MM.1S (cell line): ENCODE data around the gene DMPK.

Source experiments
- DNase-seq: peaks from one replicate; pipeline ENCODE4 v3.0.0-alpha.2; 2015
- H2AFZ ChIP-seq: fragments of 300-600 bp; sonication (generic); 2 replicates; pipeline ENCODE4 v1.6.0; 2016; ENCODE audit warnings: antibody characterized with exemption, low read length
- H3F3A ChIP-seq: fragments of 300-600 bp; sonication (generic); 2 replicates; pipeline ENCODE4 v1.6.1; 2016; ENCODE audit warnings: mild to moderate bottlenecking, antibody characterized with exemption, low read length, moderate library complexity, mixed read lengths; ENCODE audit not compliant: insufficient read depth
- H3K27ac ChIP-seq: fragments of 300-600 bp; sonication (generic); 2 replicates; pipeline ENCODE4 v1.5.1; 2016; ENCODE audit warnings: mild to moderate bottlenecking, low read length
- H3K27me3 ChIP-seq: fragments of 300-600 bp; sonication (generic); replicated peaks from 2 replicates; pipeline ENCODE4 v1.6.0; 2016; ENCODE audit warnings: low read length; ENCODE audit not compliant: insufficient read depth
- H3K36me3 ChIP-seq: fragments of 300-600 bp; sonication (generic); replicated peaks from 2 replicates; pipeline ENCODE4 v1.6.1; 2016; ENCODE audit warnings: mild to moderate bottlenecking, low read length, mixed read lengths; ENCODE audit not compliant: insufficient read depth
- H3K4me1 ChIP-seq: fragments of 300-600 bp; sonication (generic); 2 replicates; pipeline ENCODE4 v1.6.1; 2016; ENCODE audit warnings: low read length, mixed read lengths
- H3K4me2 ChIP-seq: fragments of 300-600 bp; sonication (generic); 2 replicates; pipeline ENCODE4 v1.6.0; 2016; ENCODE audit warnings: low read depth, low read length
- H3K4me3 ChIP-seq: fragments of 300-600 bp; sonication (generic); 2 replicates; pipeline ENCODE4 v1.5.1; 2016; ENCODE audit warnings: low read length, mixed read lengths
- H3K79me2 ChIP-seq: fragments of 300-600 bp; sonication (generic); 2 replicates; pipeline ENCODE4 v1.6.1; 2016; ENCODE audit warnings: mixed run types, low read length, mixed read lengths
- H3K9ac ChIP-seq: fragments of 300-600 bp; sonication (generic); 2 replicates; pipeline ENCODE4 v1.6.1; 2016; ENCODE audit warnings: low read length, mixed read lengths
- H3K9me2 ChIP-seq: fragments of 300-600 bp; sonication (generic); replicated peaks from 2 replicates; pipeline ENCODE4 v1.6.1; 2016; ENCODE audit warnings: mild to moderate bottlenecking, low read length, mixed read lengths; ENCODE audit not compliant: insufficient read depth
- H3K9me3 ChIP-seq: fragments of 300-600 bp; sonication (generic); replicated peaks from 2 replicates; pipeline ENCODE4 v1.6.1; 2016; ENCODE audit warnings: mild to moderate bottlenecking, low read length, mixed read lengths; ENCODE audit not compliant: insufficient read depth
- H4K20me1 ChIP-seq: fragments of 300-600 bp; sonication (generic); 2 replicates; pipeline ENCODE4 v1.6.1; 2016; ENCODE audit warnings: mild to moderate bottlenecking, low read length, moderate library complexity, mixed read lengths; ENCODE audit not compliant: insufficient read depth
- EZH2 ChIP-seq: fragments of 300-600 bp; sonication (generic); optimal IDR thresholded peaks from 2 replicates; pipeline ENCODE3; 2017; ENCODE audit warnings: low read depth, mild to moderate bottlenecking, antibody characterized with exemption, low read length, mixed read lengths
- EZH2phosphoT487 ChIP-seq: fragments of 300-600 bp; sonication (generic); IDR thresholded peaks from 2 replicates; pipeline ENCODE4 v1.6.1; 2018; ENCODE audit warnings: antibody characterized with exemption, low read length
- TF ChIP-seq, protein P1 (sequence below): fragments of 300-600 bp; sonication (generic); IDR thresholded peaks from 2 replicates; pipeline ENCODE4 v1.5.1; 2016; ENCODE audit warnings: antibody characterized with exemption, low read length, mixed read lengths

Gene DMPK

GRCh38 chr19:45768984-45769782, 13.1 kb downstream of the DMPK start, which contains the start of gene SIX5:
TSS of gene SIX5 (minus strand) at chr19:45769252. CDS start at chr19:45768844, 408 bp downstream.
- Histone ChIP-seq H4K20me1 (no peaks in the 10 kb centered on the region), H3K27ac (peak within 1 kb of the TSS; percentile 76; the same call in 1 of the 2 replicates), H3K9me2 (no peaks in the 10 kb centered on the region), H3K27me3 (peaks cover 13% of the 10 kb centered on the region; the same call in 1 of the 2 replicates), H3K36me3 (no peaks in the 10 kb centered on the region), H3K9ac (peak within 1 kb of the TSS; percentile 64; the same call in 1 of the 2 replicates), H3K4me3 (peak within 1 kb of the TSS; percentile 90), H3K9me3 (no peaks in the 10 kb centered on the region), H3K4me2 (peak within 1 kb of the TSS; percentile 99), H3K79me2 (no peaks in the 10 kb centered on the region), H3F3A (peaks cover 14% of the 10 kb centered on the region), H2AFZ (peak within 1 kb of the TSS; percentile 90), H3K4me1 (peaks cover 5% of the 10 kb centered on the region)
- peak; percentile 97 for DNase-seq
- TF ChIP-seq, protein P1, sequence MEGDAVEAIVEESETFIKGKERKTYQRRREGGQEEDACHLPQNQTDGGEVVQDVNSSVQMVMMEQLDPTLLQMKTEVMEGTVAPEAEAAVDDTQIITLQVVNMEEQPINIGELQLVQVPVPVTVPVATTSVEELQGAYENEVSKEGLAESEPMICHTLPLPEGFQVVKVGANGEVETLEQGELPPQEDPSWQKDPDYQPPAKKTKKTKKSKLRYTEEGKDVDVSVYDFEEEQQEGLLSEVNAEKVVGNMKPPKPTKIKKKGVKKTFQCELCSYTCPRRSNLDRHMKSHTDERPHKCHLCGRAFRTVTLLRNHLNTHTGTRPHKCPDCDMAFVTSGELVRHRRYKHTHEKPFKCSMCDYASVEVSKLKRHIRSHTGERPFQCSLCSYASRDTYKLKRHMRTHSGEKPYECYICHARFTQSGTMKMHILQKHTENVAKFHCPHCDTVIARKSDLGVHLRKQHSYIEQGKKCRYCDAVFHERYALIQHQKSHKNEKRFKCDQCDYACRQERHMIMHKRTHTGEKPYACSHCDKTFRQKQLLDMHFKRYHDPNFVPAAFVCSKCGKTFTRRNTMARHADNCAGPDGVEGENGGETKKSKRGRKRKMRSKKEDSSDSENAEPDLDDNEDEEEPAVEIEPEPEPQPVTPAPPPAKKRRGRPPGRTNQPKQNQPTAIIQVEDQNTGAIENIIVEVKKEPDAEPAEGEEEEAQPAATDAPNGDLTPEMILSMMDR, result no peak
- no peak for TF ChIP-seq EZH2
- no peak for TF ChIP-seq EZH2phosphoT487

DNA sequence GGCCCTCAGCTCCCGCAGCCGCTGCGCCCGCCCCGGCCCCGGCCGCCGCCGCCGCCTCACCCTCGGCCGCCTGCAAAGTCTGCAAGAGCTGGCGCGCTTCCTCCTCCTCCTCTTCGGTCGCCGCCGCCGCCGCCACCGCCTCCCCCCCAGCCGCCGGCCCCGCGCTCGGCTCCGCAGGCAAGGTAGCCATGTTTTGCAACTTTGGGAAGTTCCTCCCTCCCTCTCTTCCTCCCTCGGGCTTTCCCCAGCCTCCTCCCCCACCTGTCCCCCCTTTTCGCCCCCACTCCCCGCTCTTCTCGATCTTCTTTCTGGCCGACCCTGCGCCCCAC, 13.7 kb downstream of the DMPK start:
- H3K4me3 ChIP-seq, result peak overlapping the region; percentile 90
- no peaks in the 10 kb centered on the region for H4K20me1 ChIP-seq
- H3K9me3 ChIP-seq, result no peaks in the 10 kb centered on the region
- peaks cover 14% of the 10 kb centered on the region for H3F3A ChIP-seq
- TF ChIP-seq EZH2 (no peak), EZH2phosphoT487 (no peak)
- TF ChIP-seq, protein P1, result no peak
- no peaks in the 10 kb centered on the region for H3K36me3 ChIP-seq
- H3K9ac ChIP-seq, result peak overlapping the region; percentile 64; the same call in 1 of the 2 replicates
- no peaks in the 10 kb centered on the region for H3K79me2 ChIP-seq
- peaks cover 5% of the 10 kb centered on the region for H3K4me1 ChIP-seq
- H3K27ac ChIP-seq, result no peak overlapping the region
- no peaks in the 10 kb centered on the region for H3K9me2 ChIP-seq
- peak overlapping the region; percentile 99 for H3K4me2 ChIP-seq
- peak overlapping the region; percentile 90 for H2AFZ ChIP-seq
- peaks cover 19% of the 10 kb centered on the region; the same call in 1 of the 2 replicates for H3K27me3 ChIP-seq
- DNase-seq, result no peak

GRCh38 chr19:45767881-45768654, 14.2 kb downstream of the DMPK start:
- peak overlapping the region; percentile 99 for H3K4me2 ChIP-seq
- peak; percentile 44 for DNase-seq
- H3K27me3 ChIP-seq, result peaks cover 22% of the 10 kb centered on the region; the same call in 1 of the 2 replicates
- peak overlapping the region; percentile 7; the same call in 1 of the 2 replicates for H3K9ac ChIP-seq
- H4K20me1 ChIP-seq, result no peaks in the 10 kb centered on the region
- H2AFZ ChIP-seq, result peak overlapping the region; percentile 64
- H3K4me3 ChIP-seq, result peak overlapping the region; percentile 90
- TF ChIP-seq, protein P1, result no peak
- TF ChIP-seq EZH2phosphoT487, result no peak
- TF ChIP-seq EZH2, result no peak
- H3K36me3 ChIP-seq, result no peaks in the 10 kb centered on the region
- H3K27ac ChIP-seq, result no peak overlapping the region
- peaks cover 14% of the 10 kb centered on the region for H3F3A ChIP-seq
- H3K9me2 ChIP-seq, result no peaks in the 10 kb centered on the region
- H3K79me2 ChIP-seq, result no peaks in the 10 kb centered on the region
- H3K9me3 ChIP-seq, result no peaks in the 10 kb centered on the region
- H3K4me1 ChIP-seq, result peaks cover 5% of the 10 kb centered on the region
